Upper lobe of right lung (tissue), 1 donor: ENCODE data around the gene GOLM1. TPM values are rescaled to one million over a fixed set of nuclear protein-coding genes. Genes with fewer than 3 reads are reported as not detected.

Experiments used
- ATAC-seq: fragments of 200-7000 bp; cut with Tn5 transposase; one replicate; pipeline ENCODE4 v1.9.1; 2020; ENCODE audit warnings: mild to moderate bottlenecking, moderate library complexity
- DNase-seq: peaks from one replicate; pipeline ENCODE4 v3.0.0-alpha.2; 2020
- H3K27ac ChIP-seq: fragments of 200-600 bp; one replicate; pipeline ENCODE4 v1.8.0; 2022
- H3K27me3 ChIP-seq: fragments of 200-600 bp; one replicate; pipeline ENCODE4 v1.8.0; 2022; ENCODE audit warnings: mild to moderate bottlenecking
- H3K36me3 ChIP-seq: fragments of 200-600 bp; one replicate; pipeline ENCODE4 v1.8.0; 2022
- H3K4me1 ChIP-seq: fragments of 200-600 bp; one replicate; pipeline ENCODE4 v1.8.0; 2022
- H3K4me3 ChIP-seq: fragments of 200-600 bp; one replicate; pipeline ENCODE4 v1.8.0; 2022; ENCODE audit warnings: mild to moderate bottlenecking
- H3K9me3 ChIP-seq: fragments of 200-600 bp; one replicate; pipeline ENCODE4 v1.8.0; 2022
- CTCF ChIP-seq: fragments of 200-600 bp; IDR thresholded peaks from one replicate; pipeline ENCODE4 v1.8.0; 2022; ENCODE audit warnings: antibody characterized with exemption
- intact Hi-C: fragments of 100-400 bp; cut with DNase I; formaldehyde crosslinking; loops from one replicate; pipeline ENCODE4 v1.11.0; 2022
- total RNA-seq: library from RNA; stranded (reverse); fragmentation: NEBNext Ultra II Directional; extraction: Animal tissue kit (Norgen Biotek cat#: 25700); gene quantifications from one replicate; pipeline ENCODE4 v1.2.1, GENCODE V29; 2021
- donor health status: DM: no; HTN: yes; CAD: no; lungs with severe emphysema.

Gene GOLM1
- total RNA-seq, 1 donor from 2014 or later = 15.4 TPM

- Histone ChIP-seq H3K9me3 (no peaks in the 10 kb centered on the region), H3K4me1 (no peaks in the 10 kb centered on the region), H3K27ac (no peak overlapping the region), H3K36me3 (no peaks in the 10 kb centered on the region), H3K27me3 (no peaks in the 10 kb centered on the region), H3K4me3 (no peak overlapping the region)
- intact Hi-C loops = no loop called here
- no peak for TF ChIP-seq CTCF
- ATAC-seq = no peak
- no peak for DNase-seq
These were observed 52.0 kb downstream of the GOLM1 start for GRCh38 chr9:86047361-86047760.

DNA sequence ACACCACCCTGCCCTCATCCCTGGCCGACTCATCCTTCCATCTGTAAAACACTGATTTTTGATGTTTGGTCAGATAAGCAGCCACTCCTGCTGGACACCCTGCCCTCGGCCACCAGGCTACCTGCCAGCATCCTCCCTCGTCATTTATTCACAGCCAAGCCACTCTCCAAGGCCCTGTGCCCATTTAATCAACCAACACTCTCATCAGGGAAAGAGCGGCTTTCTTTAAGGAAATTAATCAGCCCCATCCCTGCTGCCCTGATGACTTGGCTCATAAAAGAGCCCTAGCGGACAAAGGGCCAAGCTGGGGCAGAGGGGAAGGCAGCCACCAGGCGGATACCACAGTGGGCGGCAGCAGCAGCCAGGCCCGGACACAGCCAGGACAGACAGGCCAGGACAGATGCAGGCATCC, 52.4 kb downstream of the GOLM1 start:
- intact Hi-C loops = no loop called here

GRCh38 chr9:86046071-86046636, 53.2 kb downstream of the GOLM1 start:
- intact Hi-C loops = no loop called here
- no peak for TF ChIP-seq CTCF
- ATAC-seq = no peak

More for the DNA sequence above, 52.4 kb downstream of the GOLM1 start:
- no peak for DNase-seq
- Histone ChIP-seq H3K4me3 (no peak overlapping the region), H3K27ac (no peak overlapping the region), H3K27me3 (no peaks in the 10 kb centered on the region), H3K4me1 (no peaks in the 10 kb centered on the region), H3K36me3 (no peaks in the 10 kb centered on the region), H3K9me3 (no peaks in the 10 kb centered on the region)
- ATAC-seq = no peak
- no peak for TF ChIP-seq CTCF

GRCh38 chr9:86045654-86046053, 53.7 kb downstream of the GOLM1 start:
- H3K4me3 ChIP-seq = no peak overlapping the region
- intact Hi-C loops = no loop called here
- H3K9me3 ChIP-seq = no peaks in the 10 kb centered on the region
- ATAC-seq (no peak), DNase-seq (no peak)
- no peaks in the 10 kb centered on the region for H3K36me3 ChIP-seq
- H3K27me3 ChIP-seq = no peaks in the 10 kb centered on the region
- H3K27ac ChIP-seq = no peak overlapping the region
- no peak for TF ChIP-seq CTCF
- no peaks in the 10 kb centered on the region for H3K4me1 ChIP-seq

More at GRCh38 chr9:86046071-86046636, 53.2 kb downstream of the GOLM1 start:
- H3K27ac ChIP-seq = no peak overlapping the region
- no peaks in the 10 kb centered on the region for H3K4me1 ChIP-seq
- DNase-seq = peak; percentile 54
- no peaks in the 10 kb centered on the region for H3K9me3 ChIP-seq
- no peaks in the 10 kb centered on the region for H3K27me3 ChIP-seq
- H3K36me3 ChIP-seq = no peaks in the 10 kb centered on the region
- H3K4me3 ChIP-seq = no peak overlapping the region

DNA sequence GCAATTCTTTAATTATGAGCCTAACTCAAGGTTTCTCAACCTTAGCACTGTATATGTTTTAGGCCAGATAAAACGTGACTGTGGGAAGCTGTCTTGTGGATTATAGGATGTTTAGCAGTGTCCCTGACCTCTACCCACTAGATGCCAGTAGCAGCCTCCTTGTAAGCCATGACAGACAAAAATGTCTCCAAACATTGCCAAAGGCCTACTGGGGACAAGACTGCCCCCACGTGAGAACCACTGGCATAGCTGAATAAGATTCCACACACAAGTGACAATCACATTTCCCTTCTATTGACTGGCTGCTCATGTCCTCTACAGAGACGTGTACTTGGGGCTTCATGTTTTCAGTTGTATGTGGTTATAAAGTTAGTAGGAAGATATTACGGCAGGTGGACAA, 55.4 kb downstream of the GOLM1 start:
- Histone ChIP-seq H3K27me3 (no peaks in the 10 kb centered on the region), H3K36me3 (no peaks in the 10 kb centered on the region), H3K27ac (no peak overlapping the region), H3K4me1 (no peaks in the 10 kb centered on the region), H3K4me3 (no peak overlapping the region), H3K9me3 (no peaks in the 10 kb centered on the region)
- DNase-seq = no peak
- ATAC-seq = no peak
- intact Hi-C loops = no loop called here
- no peak for TF ChIP-seq CTCF

DNA sequence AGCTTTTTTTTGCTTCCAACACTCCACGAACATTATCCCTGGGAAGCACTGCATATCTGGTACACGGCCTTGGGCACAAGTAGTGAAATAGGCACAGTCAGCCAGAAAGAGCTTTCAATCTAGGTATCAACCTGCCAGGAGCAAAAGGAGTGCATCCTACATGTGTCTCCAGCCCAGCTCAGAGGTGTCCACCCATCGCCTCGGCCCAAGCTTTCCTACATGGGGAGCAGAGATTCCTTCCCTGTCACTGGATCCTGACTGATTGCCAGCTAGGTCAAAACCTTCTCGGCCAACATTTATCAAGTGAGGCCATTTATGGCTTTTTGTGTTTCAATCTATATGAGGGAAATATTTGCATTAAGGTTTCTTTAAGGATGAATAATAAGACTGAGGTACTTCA, 55.8 kb downstream of the GOLM1 start:
- no peaks in the 10 kb centered on the region for H3K27me3 ChIP-seq
- no peak overlapping the region for H3K4me3 ChIP-seq
- no peak for ATAC-seq
- no peaks in the 10 kb centered on the region for H3K36me3 ChIP-seq
- TF ChIP-seq CTCF = no peak
- no peak for DNase-seq
- H3K27ac ChIP-seq = no peak overlapping the region
- no peaks in the 10 kb centered on the region for H3K4me1 ChIP-seq
- intact Hi-C loops = no loop called here
- H3K9me3 ChIP-seq = no peaks in the 10 kb centered on the region
